ENCODE measurements around the gene COL4A2. TPM values are rescaled to one million over a fixed set of nuclear protein-coding genes. Genes with fewer than 3 reads are reported as not detected.

COL4A2 gene
- total RNA-seq, 4 donors from 2014 or later: 43.0 to 72.7 (median 53.5) TPM

GRCh38 chr13:110444226-110444653 lies 137.2 kb downstream of the COL4A2 start:
- Histone ChIP-seq H3K4me1 (no peaks in the 10 kb centered on the region), H3K36me3 (peaks cover 7% of the 10 kb centered on the region), H3K9me3 (no peaks in the 10 kb centered on the region), H3K4me3 (no peak overlapping the region), H3K27me3 (no peaks in the 10 kb centered on the region), H3K27ac (no peak overlapping the region)
- no peak for DNase-seq (ENCODE audit: low spot score in 2 of 2)
- whole genome bisulfite sequencing: 68% methylated on average over 7 of the region's 7 CpGs
- TF ChIP-seq EP300 (IDR thresholded peaks at IDR 0.05) (no peak), POLR2A (IDR thresholded peaks at IDR 0.05) (no peak), CTCF (IDR thresholded peaks at IDR 0.05) (no peak), POLR2AphosphoS5 (IDR thresholded peaks at IDR 0.05) (no peak)

- Histone ChIP-seq H3K9me3 (no peaks in the 10 kb centered on the region), H3K4me3 (no peak overlapping the region), H3K4me1 (no peaks in the 10 kb centered on the region), H3K36me3 (peaks cover 9% of the 10 kb centered on the region), H3K27ac (no peak overlapping the region), H3K27me3 (no peaks in the 10 kb centered on the region)
- TF ChIP-seq POLR2AphosphoS5 (IDR thresholded peaks at IDR 0.05) (no peak), EP300 (IDR thresholded peaks at IDR 0.05) (no peak), CTCF (IDR thresholded peaks at IDR 0.05) (no peak), POLR2A (IDR thresholded peaks at IDR 0.05) (no peak)
- DNase-seq (ENCODE audit: low spot score in 2 of 2): no peak
- 78% methylated on average over 7 of the region's 7 CpGs for WGBS
These were observed 138.1 kb downstream of the COL4A2 start for GRCh38 chr13:110445183-110445582.

- H3K36me3 ChIP-seq: peaks cover 12% of the 10 kb centered on the region
These were observed 138.9 kb downstream of the COL4A2 start for GRCh38 chr13:110445722-110446574.

GRCh38 chr13:110446575-110446890 lies 139.4 kb downstream of the COL4A2 start:
- Histone ChIP-seq H3K27ac (no peak overlapping the region), H3K36me3 (peaks cover 12% of the 10 kb centered on the region), H3K27me3 (no peaks in the 10 kb centered on the region), H3K4me3 (no peak overlapping the region), H3K4me1 (no peaks in the 10 kb centered on the region), H3K9me3 (no peaks in the 10 kb centered on the region)
- TF ChIP-seq EP300 (IDR thresholded peaks at IDR 0.05) (no peak), CTCF (IDR thresholded peaks at IDR 0.05) (no peak), POLR2A (IDR thresholded peaks at IDR 0.05) (no peak), POLR2AphosphoS5 (IDR thresholded peaks at IDR 0.05) (no peak)
- WGBS: 58% methylated on average over 4 of the region's 4 CpGs
- DNase-seq (ENCODE audit: low spot score in 2 of 2): no peak

More at GRCh38 chr13:110445722-110446574, 138.9 kb downstream of the COL4A2 start:
- Histone ChIP-seq H3K4me1 (no peaks in the 10 kb centered on the region), H3K4me3 (no peak overlapping the region), H3K9me3 (no peaks in the 10 kb centered on the region), H3K27ac (no peak overlapping the region), H3K27me3 (no peaks in the 10 kb centered on the region)
- TF ChIP-seq POLR2AphosphoS5 (IDR thresholded peaks at IDR 0.05) (no peak), POLR2A (IDR thresholded peaks at IDR 0.05) (no peak), EP300 (IDR thresholded peaks at IDR 0.05) (no peak)
- no peak for DNase-seq (ENCODE audit: low spot score in 2 of 2)
- WGBS: 84% methylated on average over 20 of the region's 25 CpGs

GRCh38 chr13:110447058-110447511 lies 140.0 kb downstream of the COL4A2 start:
- Histone ChIP-seq H3K27me3 (no peaks in the 10 kb centered on the region), H3K4me1 (no peaks in the 10 kb centered on the region), H3K9me3 (no peaks in the 10 kb centered on the region), H3K27ac (no peak overlapping the region), H3K4me3 (no peak overlapping the region), H3K36me3 (peaks cover 12% of the 10 kb centered on the region)
- no peak for DNase-seq (ENCODE audit: low spot score in 2 of 2)
- TF ChIP-seq POLR2AphosphoS5 (IDR thresholded peaks at IDR 0.05): no peak
- WGBS: 59% methylated on average over 12 of the region's 12 CpGs

- Histone ChIP-seq H3K36me3 (peaks cover 12% of the 10 kb centered on the region), H3K4me1 (no peaks in the 10 kb centered on the region), H3K4me3 (no peak overlapping the region), H3K9me3 (no peaks in the 10 kb centered on the region), H3K27me3 (no peaks in the 10 kb centered on the region), H3K27ac (no peak overlapping the region)
- WGBS: 81% methylated on average over 9 of the region's 9 CpGs
- TF ChIP-seq POLR2A (IDR thresholded peaks at IDR 0.05) (no peak), POLR2AphosphoS5 (IDR thresholded peaks at IDR 0.05) (no peak), CTCF (IDR thresholded peaks at IDR 0.05) (no peak), EP300 (IDR thresholded peaks at IDR 0.05) (no peak)
- no peak for DNase-seq (ENCODE audit: low spot score in 2 of 2)
These were observed 140.7 kb downstream of the COL4A2 start for GRCh38 chr13:110447801-110448200.

All from suprapubic skin (tissue), 4 donors.